GM12878 (cell line): ENCODE results near the gene CACUL1. TPM values are rescaled to one million over a fixed set of nuclear protein-coding genes. Genes with fewer than 3 reads are reported as not detected.

Experiments used
- ATAC-seq: fragments of 200-7000 bp; cut with Tn5 transposase; 3 replicates; pipeline ENCODE4 v1.9.1; 2020; ENCODE audit warnings: mild to moderate bottlenecking, moderate library complexity
- BruUV-seq: library from RNA; stranded (reverse); fragments of 400-500 nt; replicated peaks from 2 replicates; lab custom pipeline; 2021; lab: Mats Ljungman, UMichigan
- CTCF ChIA-PET: fragments of 300-600 bp; sonication (Branson Sonifier 250); formaldehyde crosslinking; extraction: SDS; loops from one replicate; lab custom pipeline; 2021; ENCODE audit warnings: inconsistent platforms; lab: Yijun Ruan, JAX
- POLR2A ChIA-PET: fragments of 350-600 bp; formaldehyde crosslinking; extraction: SDS; loops from one replicate; lab custom pipeline; 2021; ENCODE audit warnings: inconsistent platforms; lab: Charles Lee
- RAD21 ChIA-PET: fragments of 300-600 bp; sonication (Branson Sonifier 250); formaldehyde crosslinking; loops from one replicate; lab custom pipeline; 2023; ENCODE audit warnings: antibody characterized with exemption; ENCODE audit not compliant: unreplicated experiment; lab: Charles Lee
- SMC1A ChIA-PET: fragments of 300-600 bp; sonication (Branson Sonifier 250); formaldehyde crosslinking; loops from one replicate; lab custom pipeline; 2023; ENCODE audit not compliant: unreplicated experiment, uncharacterized antibody; lab: Charles Lee
- DNase-seq: peaks from one replicate; pipeline ENCODE4 v3.0.0-alpha.2; 2011; ENCODE audit warnings: low read depth, low spot score
- FAIRE-seq: peaks from 3 replicates; lab custom pipeline; 2011; peaks lifted over from hg19 to GRCh38; lab: Jason Lieb, UNC
- H2AFZ ChIP-seq: 2 replicates; pipeline ENCODE4 v1.6.0; 2011; ENCODE audit warnings: low read depth, low read length, control low read depth; ENCODE audit not compliant: control insufficient read depth
- H3K27ac ChIP-seq: 2 replicates; pipeline ENCODE4 v1.5.1; 2011; ENCODE audit warnings: control low read depth; ENCODE audit not compliant: control insufficient read depth, insufficient read depth
- H3K27me3 ChIP-seq, 2 experiments: replicated peaks in 1 of 2; 2 replicates each; pipeline versions ENCODE4 v1.6.0 to v1.6.1; 2011; ENCODE audit warnings: low read length in 1 of 2; ENCODE audit not compliant: control insufficient read depth in 2 of 2, insufficient read depth in 2 of 2
- H3K36me3 ChIP-seq, 2 experiments: 2 replicates each; pipeline ENCODE4 v1.5.1; 2011; ENCODE audit warnings: low read length in 1 of 2; ENCODE audit not compliant: control insufficient read depth in 2 of 2, insufficient read depth in 2 of 2
- H3K4me1 ChIP-seq: 2 replicates; pipeline ENCODE4 v1.6.1; 2011; ENCODE audit warnings: mild to moderate bottlenecking, low read length, moderate library complexity, mixed read lengths; ENCODE audit not compliant: control insufficient read depth, insufficient read depth
- H3K4me2 ChIP-seq: 2 replicates; pipeline ENCODE4 v1.6.0; 2011; ENCODE audit warnings: control low read depth; ENCODE audit not compliant: control insufficient read depth, insufficient read depth
- H3K4me3 ChIP-seq: fragments of 200-600 bp; sonication (generic); 2 replicates; pipeline ENCODE4 v1.5.1; 2016
- H3K79me2 ChIP-seq: 2 replicates; pipeline ENCODE4 v1.6.0; 2011; ENCODE audit warnings: low read length; ENCODE audit not compliant: control insufficient read depth, insufficient read depth
- H3K9ac ChIP-seq: 2 replicates; pipeline ENCODE4 v1.8.0; 2011; ENCODE audit warnings: low read length, control low read depth, mixed read lengths; ENCODE audit not compliant: control insufficient read depth, insufficient read depth
- H3K9me3 ChIP-seq: replicated peaks from 3 replicates; pipeline ENCODE4 v1.5.1; 2011; ENCODE audit warnings: mild to moderate bottlenecking, low read length; ENCODE audit not compliant: control insufficient read depth, insufficient read depth
- H4K20me1 ChIP-seq: 2 replicates; pipeline ENCODE4 v1.6.0; 2011; ENCODE audit not compliant: control insufficient read depth, insufficient read depth
- BACH1 ChIP-seq: fragments of 450-650 bp; IDR thresholded peaks from 2 replicates; pipeline ENCODE4 v1.6.1; 2017; ENCODE audit warnings: mild to moderate bottlenecking, borderline replicate concordance
- ELK1 ChIP-seq: IDR thresholded peaks from 2 replicates; pipeline ENCODE4 v1.6.1; 2012; ENCODE audit warnings: low read depth, low read length, improper control_type of control experiment
- JUND ChIP-seq: IDR thresholded peaks from 2 replicates; pipeline ENCODE4 v1.6.1; 2012; ENCODE audit warnings: low read depth, mild to moderate bottlenecking, low read length, improper control_type of control experiment, moderate library complexity
- LARP7 ChIP-seq: fragments of 450-650 bp; IDR thresholded peaks from 2 replicates; pipeline ENCODE4 v1.6.1; 2017; ENCODE audit warnings: mild to moderate bottlenecking
- NFIC ChIP-seq: IDR thresholded peaks from 2 replicates; pipeline ENCODE4 v1.6.1; 2012; ENCODE audit warnings: low read depth, mild to moderate bottlenecking, inconsistent platforms, low read length, moderate library complexity
- POLR2A ChIP-seq: IDR thresholded peaks from 2 replicates; pipeline ENCODE4 v1.6.1; 2011; ENCODE audit warnings: low read depth, mild to moderate bottlenecking, low read length
- PRDM15 ChIP-seq: fragments of 450-650 bp; formaldehyde crosslinking; IDR thresholded peaks from 2 replicates; pipeline ENCODE4 v1.4.0; 2020; ENCODE audit warnings: mild to moderate bottlenecking, moderate library complexity
- RELA ChIP-seq: fragments of 450-650 bp; IDR thresholded peaks from 2 replicates; pipeline ENCODE4 v1.8.0; 2014; ENCODE audit warnings: borderline replicate concordance; ENCODE audit not compliant: partially characterized antibody
- RELB ChIP-seq: fragments of 450-650 bp; IDR thresholded peaks from 2 replicates; pipeline ENCODE4 v1.6.1; 2017; ENCODE audit warnings: low read depth, mild to moderate bottlenecking, moderate library complexity
- SIN3A ChIP-seq: IDR thresholded peaks from 2 replicates; pipeline ENCODE4 v1.6.1; 2012; ENCODE audit warnings: low read depth, low read length, improper control_type of control experiment
- TCF7 ChIP-seq: IDR thresholded peaks from 2 replicates; pipeline ENCODE4 v1.6.1; 2014; ENCODE audit warnings: antibody characterized with exemption, borderline replicate concordance
- WRNIP1 ChIP-seq: IDR thresholded peaks from 2 replicates; pipeline ENCODE4 v1.6.1; 2011; ENCODE audit warnings: low read depth, low read length, improper control_type of control experiment, borderline replicate concordance
- YBX1 ChIP-seq: fragments of 450-650 bp; IDR thresholded peaks from 2 replicates; pipeline ENCODE4 v1.6.1; 2016; ENCODE audit warnings: antibody characterized with exemption
- ZBTB11 ChIP-seq: fragments of 450-650 bp; formaldehyde crosslinking; IDR thresholded peaks from 2 replicates; pipeline ENCODE4 v1.5.0; 2022; ENCODE audit warnings: mild to moderate bottlenecking, missing genetic modification characterization
- ZNF622 ChIP-seq: fragments of 450-650 bp; IDR thresholded peaks from 2 replicates; pipeline ENCODE4 v1.6.1; 2017; ENCODE audit warnings: mild to moderate bottlenecking, inconsistent platforms
- WGBS: methylation state at CpG from one replicate; pipeline ENCODE4 v1.1.6; 2016; ENCODE audit warnings: low lambda C conversion rate; ENCODE audit not compliant: insufficient replicate concordance, insufficient coverage; ENCODE audit errors: missing lambda C conversion rate; 5-methylcytosine and 5-hydroxymethylcytosine counted together
- in situ Hi-C: fragments of 300-500 bp; cut with MboI; formaldehyde crosslinking; loops from 9 replicates; pipeline ENCODE4 v1.14.3; 2018; ENCODE audit warnings: mixed read lengths
- intact Hi-C: fragments of 100-400 bp; cut with micrococcal nuclease; formaldehyde crosslinking; loops from one replicate; pipeline ENCODE4 v1.14.2; 2022; ENCODE audit not compliant: unreplicated experiment
- polyA plus RNA-seq, 11 experiments: library from polyadenylated mRNA; depleted of rRNA in 4 of 11; unstranded in 6 of 11; stranded (reverse) in 5 of 11; fragments of >200 nt; fragmentation: Nextera tagmentation in 4 of 11; fragmentation: Illumina TruSeq in 1 of 11; extraction: Ambion mirVana in 4 of 11; extraction: Trizol in 1 of 11; gene quantifications; 1 replicate in 1 of 11; 2 replicates in 10 of 11; pipeline versions ENCODE4 v1.2.1 to v1.2.3, GENCODE V29; 2011 to 2016; ENCODE audit warnings: inconsistent platforms in 2 of 11, missing spikeins in 2 of 11, low read depth in 1 of 11
- total RNA-seq, 4 experiments: library from RNA; depleted of rRNA in 3 of 4; stranded (reverse); fragments of >200 nt in 3 of 4; fragmentation: Illumina TruSeq in 1 of 4; extraction: Trizol in 1 of 4; gene quantifications; 2 replicates each; pipeline versions ENCODE4 v1.2.1 to v1.2.3, GENCODE V29; 2013 to 2021

CACUL1 gene
- total and polyA plus RNA-seq, 10 of the 15 experiments (the other 5 are each of a cell fraction or from before 2014, with no cell fraction given) = 7.4 to 23.2 (median 13.0) TPM

GRCh38 chr10:118769898-118770600 is 15.3 kb upstream of the CACUL1 start:
- H3K4me1 ChIP-seq = no peaks in the 10 kb centered on the region
- no peak for ATAC-seq
- H3K4me2 ChIP-seq = no peak overlapping the region
- RAD21 ChIA-PET = interaction anchor here (0.6 kb wide), 1 partner anchor 234 kb away, joined by 3 read pairs; no protein-coding TSS in a partner anchor
- no peak overlapping the region for H2AFZ ChIP-seq
- H3K79me2 ChIP-seq = no peaks in the 10 kb centered on the region
- FAIRE-seq = no peak
- no peak overlapping the region for H3K27ac ChIP-seq
- no peaks in the 10 kb centered on the region for H3K9me3 ChIP-seq
- POLR2A ChIA-PET = no interaction called here
- no peaks in the 10 kb centered on the region for H3K27me3 ChIP-seq
- H3K9ac ChIP-seq = no peak overlapping the region
- SMC1A ChIA-PET = interaction anchor here (1.0 kb wide), 1 partner anchor 16 kb away, joined by 3 read pairs; no protein-coding TSS in a partner anchor
- H3K36me3 ChIP-seq = no peaks in the 10 kb centered on the region
- 51% methylated on average over 9 of the region's 9 CpGs for WGBS
- in situ Hi-C loops (no loop called here), intact Hi-C loops (no loop called here)
- H3K4me3 ChIP-seq = no peak overlapping the region
- no peak for DNase-seq
- BruUV-seq = no TSS peak
- CTCF ChIA-PET = interaction anchor here (1.4 kb wide), 1 partner anchor 80 kb away, joined by 3 read pairs; no protein-coding TSS in a partner anchor
- H4K20me1 ChIP-seq = no peaks in the 10 kb centered on the region
- TF ChIP-seq LARP7 = no peak
- no peak for TF ChIP-seq SIN3A
- no peak for TF ChIP-seq ZBTB11 (CRISPR knock-in tag)
- TF ChIP-seq WRNIP1 = no peak
- no peak for TF ChIP-seq YBX1
- TF ChIP-seq ZNF622 = no peak
- no peak for TF ChIP-seq PRDM15
- no peak for TF ChIP-seq RELA
- no peak for TF ChIP-seq RELB
- no peak for TF ChIP-seq POLR2A
- no peak for TF ChIP-seq BACH1
- no peak for TF ChIP-seq JUND
- TF ChIP-seq ELK1 = no peak
- TF ChIP-seq TCF7 = no peak
- TF ChIP-seq NFIC = no peak
